ENCODE measurements around the gene PRMT6. TPM values are rescaled to one million over a fixed set of nuclear protein-coding genes. Genes with fewer than 3 reads are reported as not detected.

Gene PRMT6
- polyA plus RNA-seq, 2 of the 4 experiments (the other 2 are of a cell fraction): not detected

GRCh38 chr1:107010582-107010981, 45.9 kb upstream of the PRMT6 start:
- H3K9me3 ChIP-seq: no peaks in the 10 kb centered on the region
- DNase-seq (ENCODE audit: low read depth in 1 of 2, low spot score in 1 of 2): no peak
- FAIRE-seq: no peak
- no peak overlapping the region for H3K27ac ChIP-seq
- ChIA-PET CTCF (no interaction called here), POLR2A (no interaction called here)
- no peak overlapping the region for H3K4me2 ChIP-seq
- ATAC-seq: no peak
- WGBS (ENCODE audit: missing lambda C conversion rate): 2% methylated on average over 3 of the region's 3 CpGs
- H3K4me3 ChIP-seq: no peak overlapping the region
- no peaks in the 10 kb centered on the region for H3K4me1 ChIP-seq
- TF ChIP-seq HOXB13 (CRISPR knock-in tag; IDR thresholded peaks at IDR 0.05; ENCODE audit: low read depth) (no peak), PHF8 (IDR thresholded peaks at IDR 0.05; ENCODE audit: borderline replicate concordance, low read depth) (no peak), FOSL2 (IDR thresholded peaks at IDR 0.05) (no peak), FOSL2 (CRISPR knock-in tag; IDR thresholded peaks at IDR 0.05) (no peak), EHMT2 (IDR thresholded peaks at IDR 0.05; ENCODE audit: low read depth) (no peak), E2F6 (IDR thresholded peaks at IDR 0.05; ENCODE audit: borderline replicate concordance, low read depth) (no peak), KDM1A (IDR thresholded peaks at IDR 0.05; ENCODE audit: low read depth) (no peak), MAFK (IDR thresholded peaks at IDR 0.05; ENCODE audit: partially characterized antibody) (no peak), HMGXB4 (CRISPR knock-in tag; IDR thresholded peaks at IDR 0.05; ENCODE audit: borderline replicate concordance) (no peak), FOXS1 (CRISPR knock-in tag; IDR thresholded peaks at IDR 0.05) (no peak), RFX5 (IDR thresholded peaks at IDR 0.05) (no peak)

GRCh38 chr1:107016376-107016978, 40.0 kb upstream of the PRMT6 start:
- TF ChIP-seq RNF2 (IDR thresholded peaks at IDR 0.05; ENCODE audit: borderline replicate concordance, low read depth) (no peak), HMGXB4 (CRISPR knock-in tag; IDR thresholded peaks at IDR 0.05; ENCODE audit: borderline replicate concordance) (no peak), HOXA7 (CRISPR knock-in tag; IDR thresholded peaks at IDR 0.05) (no peak), BCL3 (IDR thresholded peaks at IDR 0.05) (no peak), GATA3 (IDR thresholded peaks at IDR 0.05; ENCODE audit: borderline replicate concordance) (no peak), KDM1A (IDR thresholded peaks at IDR 0.05; ENCODE audit: low read depth) (no peak), ATOH8 (CRISPR knock-in tag; IDR thresholded peaks at IDR 0.05; ENCODE audit: low read depth) (no peak), ELK1 (IDR thresholded peaks at IDR 0.05; ENCODE audit: low read depth, low read length) (no peak), BHLHE40 (IDR thresholded peaks at IDR 0.05; ENCODE audit: low read depth, low read length) (no peak), RFX5 (IDR thresholded peaks at IDR 0.05) (no peak), E2F6 (IDR thresholded peaks at IDR 0.05; ENCODE audit: borderline replicate concordance, low read depth) (no peak), EHMT2 (IDR thresholded peaks at IDR 0.05; ENCODE audit: low read depth) (no peak), NFE2L2 (conservative IDR thresholded peaks at IDR 0.05; ENCODE audit: low read length) (no peak), HES2 (IDR thresholded peaks at IDR 0.05) (no peak), MAZ (IDR thresholded peaks at IDR 0.05; ENCODE audit: borderline replicate concordance, low read depth, low read length) (no peak)
- FAIRE-seq (no peak), ATAC-seq (no peak), DNase-seq (ENCODE audit: low read depth in 1 of 2, low spot score in 1 of 2) (no peak)
- Histone ChIP-seq H3K9me3 (no peaks in the 10 kb centered on the region), H3K4me2 (no peak overlapping the region), H3K4me3 (no peak overlapping the region), H3K4me1 (no peaks in the 10 kb centered on the region), H3K27ac (no peak overlapping the region)
- WGBS (ENCODE audit: missing lambda C conversion rate): 3% methylated on average over 3 of the region's 3 CpGs
- CTCF ChIA-PET: no interaction called here
- POLR2A ChIA-PET: no interaction called here
